ENCODE results near the gene FRMD1. TPM values are rescaled to one million over a fixed set of nuclear protein-coding genes. Genes with fewer than 3 reads are reported as not detected.

FRMD1 gene
- total RNA-seq, 1 experiment from 2014 or later, result 0.57 TPM

DNA sequence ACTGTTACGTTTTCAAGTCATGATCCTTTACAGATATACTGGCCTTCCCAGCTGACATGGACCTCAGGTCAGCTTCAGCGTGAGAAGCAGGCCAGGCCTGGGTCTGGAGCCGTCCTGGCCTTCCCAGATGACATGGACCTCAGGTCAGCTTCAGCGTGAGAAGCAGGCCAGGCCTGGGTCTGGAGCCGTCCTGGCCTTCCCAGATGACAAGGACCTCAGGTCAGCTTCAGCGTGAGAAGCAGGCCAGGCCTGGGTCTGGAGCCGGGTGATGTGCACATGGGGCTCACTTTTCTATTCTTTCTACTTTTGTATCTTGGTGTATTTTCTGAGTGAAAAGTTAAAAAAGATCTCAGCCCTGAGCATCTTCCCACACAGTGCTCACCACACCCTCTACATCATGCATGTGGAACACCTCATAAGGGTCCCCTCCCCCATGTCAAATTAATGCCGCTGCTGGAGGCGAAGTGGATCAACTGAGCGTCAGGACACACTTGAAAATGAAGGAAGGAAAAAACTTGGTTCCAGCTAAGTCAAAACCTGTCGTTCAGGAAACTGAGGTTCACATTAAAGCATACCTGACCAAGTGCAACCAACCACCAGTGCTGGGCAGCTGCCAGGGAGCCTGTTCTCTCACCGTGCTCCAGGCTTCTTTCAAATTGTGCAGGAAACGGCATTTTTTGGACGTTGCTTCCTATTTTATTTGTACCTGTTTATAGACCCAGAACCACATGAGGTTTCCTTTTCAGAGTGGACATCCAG lies 49.4 kb downstream of the FRMD1 start (continued):
- TF ChIP-seq, protein P1, sequence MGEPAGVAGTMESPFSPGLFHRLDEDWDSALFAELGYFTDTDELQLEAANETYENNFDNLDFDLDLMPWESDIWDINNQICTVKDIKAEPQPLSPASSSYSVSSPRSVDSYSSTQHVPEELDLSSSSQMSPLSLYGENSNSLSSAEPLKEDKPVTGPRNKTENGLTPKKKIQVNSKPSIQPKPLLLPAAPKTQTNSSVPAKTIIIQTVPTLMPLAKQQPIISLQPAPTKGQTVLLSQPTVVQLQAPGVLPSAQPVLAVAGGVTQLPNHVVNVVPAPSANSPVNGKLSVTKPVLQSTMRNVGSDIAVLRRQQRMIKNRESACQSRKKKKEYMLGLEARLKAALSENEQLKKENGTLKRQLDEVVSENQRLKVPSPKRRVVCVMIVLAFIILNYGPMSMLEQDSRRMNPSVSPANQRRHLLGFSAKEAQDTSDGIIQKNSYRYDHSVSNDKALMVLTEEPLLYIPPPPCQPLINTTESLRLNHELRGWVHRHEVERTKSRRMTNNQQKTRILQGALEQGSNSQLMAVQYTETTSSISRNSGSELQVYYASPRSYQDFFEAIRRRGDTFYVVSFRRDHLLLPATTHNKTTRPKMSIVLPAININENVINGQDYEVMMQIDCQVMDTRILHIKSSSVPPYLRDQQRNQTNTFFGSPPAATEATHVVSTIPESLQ (CRISPR knock-in tag; IDR thresholded peaks at IDR 0.05), result no peak
- TF ChIP-seq NR2C2 (CRISPR knock-in tag; IDR thresholded peaks at IDR 0.05) (no peak), GABPB1 (CRISPR knock-in tag; IDR thresholded peaks at IDR 0.05) (no peak)
- TF ChIP-seq, protein P2, sequence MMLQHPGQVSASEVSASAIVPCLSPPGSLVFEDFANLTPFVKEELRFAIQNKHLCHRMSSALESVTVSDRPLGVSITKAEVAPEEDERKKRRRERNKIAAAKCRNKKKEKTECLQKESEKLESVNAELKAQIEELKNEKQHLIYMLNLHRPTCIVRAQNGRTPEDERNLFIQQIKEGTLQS (CRISPR knock-in tag; conservative IDR thresholded peaks at IDR 0.05), result no peak
- TF ChIP-seq, protein P3, sequence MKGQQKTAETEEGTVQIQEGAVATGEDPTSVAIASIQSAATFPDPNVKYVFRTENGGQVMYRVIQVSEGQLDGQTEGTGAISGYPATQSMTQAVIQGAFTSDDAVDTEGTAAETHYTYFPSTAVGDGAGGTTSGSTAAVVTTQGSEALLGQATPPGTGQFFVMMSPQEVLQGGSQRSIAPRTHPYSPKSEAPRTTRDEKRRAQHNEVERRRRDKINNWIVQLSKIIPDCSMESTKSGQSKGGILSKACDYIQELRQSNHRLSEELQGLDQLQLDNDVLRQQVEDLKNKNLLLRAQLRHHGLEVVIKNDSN (CRISPR knock-in tag; IDR thresholded peaks at IDR 0.05), result no peak

DNA sequence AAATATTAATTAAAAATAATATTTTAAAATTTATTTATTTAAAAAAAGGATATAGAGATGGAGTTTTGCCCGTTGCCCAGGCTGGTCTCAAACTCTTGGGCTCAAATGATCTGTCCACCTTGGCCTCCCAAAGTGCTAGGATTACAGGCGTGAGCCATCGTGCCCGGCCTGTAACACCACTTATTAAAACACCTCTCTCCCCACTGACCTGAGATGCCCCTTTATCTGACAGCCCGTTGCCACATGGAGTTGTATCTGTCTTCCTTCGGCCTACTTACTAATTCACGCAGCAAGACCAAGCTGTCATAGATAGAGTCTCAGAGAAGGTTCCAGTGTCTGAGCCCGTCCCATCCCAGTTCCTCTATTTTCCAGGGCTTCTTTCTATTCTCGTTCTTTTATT lies 50.8 kb downstream of the FRMD1 start:
- DNase-seq (ENCODE audit: low spot score), result no peak
- ChIA-PET CTCF (no interaction called here), POLR2A (no interaction called here)

DNA sequence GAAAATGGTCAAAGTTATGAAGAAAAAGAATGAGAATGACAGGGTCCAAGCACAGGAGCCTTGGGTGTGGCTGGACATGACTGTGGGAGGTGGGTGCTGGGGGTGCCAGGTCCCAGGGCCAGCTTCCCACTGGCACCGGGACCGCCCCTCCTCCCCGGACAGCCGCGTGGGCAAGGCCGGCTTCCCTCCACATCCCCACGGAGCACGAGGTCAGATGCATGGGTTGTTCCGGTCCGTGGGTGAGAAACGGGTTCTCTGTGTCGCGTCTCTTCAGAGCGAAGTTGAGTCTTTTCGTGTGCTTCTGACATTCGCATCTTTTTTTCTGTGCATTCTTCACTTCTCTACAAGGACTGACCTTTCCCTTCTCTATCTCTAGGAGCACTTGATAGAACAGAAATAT lies 51.5 kb downstream of the FRMD1 start:
- CTCF ChIA-PET, result no interaction called here
- H3K27ac Mint-ChIP-seq, result no peak overlapping the region
- ATAC-seq, result no peak
- TF ChIP-seq TEAD1 (CRISPR knock-in tag; IDR thresholded peaks at IDR 0.05), result no peak
- TF ChIP-seq, protein P4, sequence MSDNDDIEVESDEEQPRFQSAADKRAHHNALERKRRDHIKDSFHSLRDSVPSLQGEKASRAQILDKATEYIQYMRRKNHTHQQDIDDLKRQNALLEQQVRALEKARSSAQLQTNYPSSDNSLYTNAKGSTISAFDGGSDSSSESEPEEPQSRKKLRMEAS (CRISPR knock-in tag; IDR thresholded peaks at IDR 0.05), result no peak
- TF ChIP-seq, protein P5, sequence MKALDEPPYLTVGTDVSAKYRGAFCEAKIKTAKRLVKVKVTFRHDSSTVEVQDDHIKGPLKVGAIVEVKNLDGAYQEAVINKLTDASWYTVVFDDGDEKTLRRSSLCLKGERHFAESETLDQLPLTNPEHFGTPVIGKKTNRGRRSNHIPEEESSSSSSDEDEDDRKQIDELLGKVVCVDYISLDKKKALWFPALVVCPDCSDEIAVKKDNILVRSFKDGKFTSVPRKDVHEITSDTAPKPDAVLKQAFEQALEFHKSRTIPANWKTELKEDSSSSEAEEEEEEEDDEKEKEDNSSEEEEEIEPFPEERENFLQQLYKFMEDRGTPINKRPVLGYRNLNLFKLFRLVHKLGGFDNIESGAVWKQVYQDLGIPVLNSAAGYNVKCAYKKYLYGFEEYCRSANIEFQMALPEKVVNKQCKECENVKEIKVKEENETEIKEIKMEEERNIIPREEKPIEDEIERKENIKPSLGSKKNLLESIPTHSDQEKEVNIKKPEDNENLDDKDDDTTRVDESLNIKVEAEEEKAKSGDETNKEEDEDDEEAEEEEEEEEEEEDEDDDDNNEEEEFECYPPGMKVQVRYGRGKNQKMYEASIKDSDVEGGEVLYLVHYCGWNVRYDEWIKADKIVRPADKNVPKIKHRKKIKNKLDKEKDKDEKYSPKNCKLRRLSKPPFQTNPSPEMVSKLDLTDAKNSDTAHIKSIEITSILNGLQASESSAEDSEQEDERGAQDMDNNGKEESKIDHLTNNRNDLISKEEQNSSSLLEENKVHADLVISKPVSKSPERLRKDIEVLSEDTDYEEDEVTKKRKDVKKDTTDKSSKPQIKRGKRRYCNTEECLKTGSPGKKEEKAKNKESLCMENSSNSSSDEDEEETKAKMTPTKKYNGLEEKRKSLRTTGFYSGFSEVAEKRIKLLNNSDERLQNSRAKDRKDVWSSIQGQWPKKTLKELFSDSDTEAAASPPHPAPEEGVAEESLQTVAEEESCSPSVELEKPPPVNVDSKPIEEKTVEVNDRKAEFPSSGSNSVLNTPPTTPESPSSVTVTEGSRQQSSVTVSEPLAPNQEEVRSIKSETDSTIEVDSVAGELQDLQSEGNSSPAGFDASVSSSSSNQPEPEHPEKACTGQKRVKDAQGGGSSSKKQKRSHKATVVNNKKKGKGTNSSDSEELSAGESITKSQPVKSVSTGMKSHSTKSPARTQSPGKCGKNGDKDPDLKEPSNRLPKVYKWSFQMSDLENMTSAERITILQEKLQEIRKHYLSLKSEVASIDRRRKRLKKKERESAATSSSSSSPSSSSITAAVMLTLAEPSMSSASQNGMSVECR (CRISPR knock-in tag; IDR thresholded peaks at IDR 0.05; ENCODE audit: borderline replicate concordance), result no peak
- TF ChIP-seq, protein P6, sequence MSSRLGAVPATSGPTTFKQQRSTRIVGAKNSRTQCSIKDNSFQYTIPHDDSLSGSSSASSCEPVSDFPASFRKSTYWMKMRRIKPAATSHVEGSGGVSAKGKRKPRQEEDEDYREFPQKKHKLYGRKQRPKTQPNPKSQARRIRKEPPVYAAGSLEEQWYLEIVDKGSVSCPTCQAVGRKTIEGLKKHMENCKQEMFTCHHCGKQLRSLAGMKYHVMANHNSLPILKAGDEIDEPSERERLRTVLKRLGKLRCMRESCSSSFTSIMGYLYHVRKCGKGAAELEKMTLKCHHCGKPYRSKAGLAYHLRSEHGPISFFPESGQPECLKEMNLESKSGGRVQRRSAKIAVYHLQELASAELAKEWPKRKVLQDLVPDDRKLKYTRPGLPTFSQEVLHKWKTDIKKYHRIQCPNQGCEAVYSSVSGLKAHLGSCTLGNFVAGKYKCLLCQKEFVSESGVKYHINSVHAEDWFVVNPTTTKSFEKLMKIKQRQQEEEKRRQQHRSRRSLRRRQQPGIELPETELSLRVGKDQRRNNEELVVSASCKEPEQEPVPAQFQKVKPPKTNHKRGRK (CRISPR knock-in tag; IDR thresholded peaks at IDR 0.05; ENCODE audit: borderline replicate concordance), result no peak
- TF ChIP-seq, protein P7, sequence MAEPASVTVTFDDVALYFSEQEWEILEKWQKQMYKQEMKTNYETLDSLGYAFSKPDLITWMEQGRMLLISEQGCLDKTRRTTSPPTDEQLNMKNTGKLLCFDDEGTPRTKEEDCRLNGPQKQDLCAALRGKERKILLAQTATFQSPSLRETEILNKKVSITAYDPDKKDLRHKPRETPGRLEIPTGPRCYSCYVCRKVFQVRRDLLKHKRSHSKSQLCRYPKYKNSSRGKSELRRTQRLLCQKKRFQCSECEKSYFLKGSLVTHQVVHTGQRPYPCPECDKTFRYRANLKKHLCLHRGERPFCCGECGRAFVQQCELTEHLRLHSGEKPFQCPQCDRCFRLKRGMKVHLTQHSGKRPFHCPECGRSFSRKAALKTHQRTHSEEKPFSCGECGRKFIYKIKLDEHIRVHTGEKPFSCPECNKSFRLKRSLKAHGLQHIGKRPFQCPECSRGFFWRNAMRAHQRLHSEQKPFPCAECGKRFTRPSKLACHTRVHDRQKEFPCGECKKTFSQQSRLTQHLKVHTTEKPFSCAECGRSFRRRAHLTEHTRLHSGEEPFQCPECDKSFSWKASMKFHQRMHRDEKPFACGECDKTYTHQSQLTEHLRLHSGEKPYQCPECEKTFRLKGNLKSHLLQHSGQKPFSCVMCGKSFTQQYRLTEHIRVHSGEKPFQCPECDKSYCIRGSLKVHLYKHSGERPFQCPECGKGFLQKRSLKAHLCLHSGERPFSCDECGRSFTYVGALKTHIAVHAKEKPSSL (CRISPR knock-in tag; conservative IDR thresholded peaks at IDR 0.05), result no peak
- no peak for TF ChIP-seq OVOL2 (CRISPR knock-in tag; IDR thresholded peaks at IDR 0.05; ENCODE audit: borderline replicate concordance)
- TF ChIP-seq ESRRA (CRISPR knock-in tag; IDR thresholded peaks at IDR 0.05; ENCODE audit: borderline replicate concordance), result no peak
- TF ChIP-seq, protein P8, sequence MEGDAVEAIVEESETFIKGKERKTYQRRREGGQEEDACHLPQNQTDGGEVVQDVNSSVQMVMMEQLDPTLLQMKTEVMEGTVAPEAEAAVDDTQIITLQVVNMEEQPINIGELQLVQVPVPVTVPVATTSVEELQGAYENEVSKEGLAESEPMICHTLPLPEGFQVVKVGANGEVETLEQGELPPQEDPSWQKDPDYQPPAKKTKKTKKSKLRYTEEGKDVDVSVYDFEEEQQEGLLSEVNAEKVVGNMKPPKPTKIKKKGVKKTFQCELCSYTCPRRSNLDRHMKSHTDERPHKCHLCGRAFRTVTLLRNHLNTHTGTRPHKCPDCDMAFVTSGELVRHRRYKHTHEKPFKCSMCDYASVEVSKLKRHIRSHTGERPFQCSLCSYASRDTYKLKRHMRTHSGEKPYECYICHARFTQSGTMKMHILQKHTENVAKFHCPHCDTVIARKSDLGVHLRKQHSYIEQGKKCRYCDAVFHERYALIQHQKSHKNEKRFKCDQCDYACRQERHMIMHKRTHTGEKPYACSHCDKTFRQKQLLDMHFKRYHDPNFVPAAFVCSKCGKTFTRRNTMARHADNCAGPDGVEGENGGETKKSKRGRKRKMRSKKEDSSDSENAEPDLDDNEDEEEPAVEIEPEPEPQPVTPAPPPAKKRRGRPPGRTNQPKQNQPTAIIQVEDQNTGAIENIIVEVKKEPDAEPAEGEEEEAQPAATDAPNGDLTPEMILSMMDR (IDR thresholded peaks at IDR 0.05), result no peak
- TF ChIP-seq, protein P1 (CRISPR knock-in tag; IDR thresholded peaks at IDR 0.05), result no peak

More for the DNA sequence above, 50.8 kb downstream of the FRMD1 start:
- H3K27ac Mint-ChIP-seq, result no peak overlapping the region
- no peak for ATAC-seq
- peaks cover 6% of the 10 kb centered on the region; the same call in 1 of the 2 replicates for H3K27me3 Mint-ChIP-seq (ENCODE audit: low read depth)
- no peaks in the 10 kb centered on the region for H3K36me3 Mint-ChIP-seq
- TF ChIP-seq HMGA2 (CRISPR knock-in tag; IDR thresholded peaks at IDR 0.05) (peak; percentile 88), KAT7 (CRISPR knock-in tag; IDR thresholded peaks at IDR 0.05; ENCODE audit: borderline replicate concordance) (no peak), RELA (CRISPR knock-in tag; IDR thresholded peaks at IDR 0.05; ENCODE audit: borderline replicate concordance) (no peak)
- peaks cover 35% of the 10 kb centered on the region for H3K4me1 Mint-ChIP-seq
- H3K4me3 Mint-ChIP-seq, result no peak overlapping the region
- no peaks in the 10 kb centered on the region for H3K9me3 Mint-ChIP-seq

More for the DNA sequence above, 51.5 kb downstream of the FRMD1 start:
- no peaks in the 10 kb centered on the region for H3K36me3 Mint-ChIP-seq
- H3K9me3 Mint-ChIP-seq, result no peaks in the 10 kb centered on the region
- peaks cover 35% of the 10 kb centered on the region for H3K4me1 Mint-ChIP-seq
- DNase-seq (ENCODE audit: low spot score), result no peak
- H3K4me3 Mint-ChIP-seq, result no peak overlapping the region
- POLR2A ChIA-PET, result no interaction called here
- H3K27me3 Mint-ChIP-seq (ENCODE audit: low read depth), result peaks cover 6% of the 10 kb centered on the region; the same call in 1 of the 2 replicates
